Femur (tissue), 1 donor: ENCODE data around the gene SLC27A5.
"Not testable (repeated sequence)": the region's sequence is repeated elsewhere in the genome, so short reads cannot be mapped to it uniquely, and the experiment has no call there.

Source experiments
- DNase-seq: peaks from one replicate; pipeline ENCODE4 v3.0.0-alpha.2; 2017

SLC27A5 gene

GRCh38 chr19:58492265-58492664, 19.5 kb downstream of the SLC27A5 start:
- DNase-seq, result no peak

- DNase-seq, result no peak
Observed at GRCh38 chr19:58491393-58491792, 20.4 kb downstream of the SLC27A5 start.

GRCh38 chr19:58484349-58484748, 27.4 kb downstream of the SLC27A5 start:
- DNase-seq, result not testable (repeated sequence)

GRCh38 chr19:58483776-58484175, 28.0 kb downstream of the SLC27A5 start:
- no peak for DNase-seq

- DNase-seq, result no peak
Observed at GRCh38 chr19:58482372-58482771, 29.4 kb downstream of the SLC27A5 start.

- no peak for DNase-seq
Observed at GRCh38 chr19:58480831-58481230, 31.0 kb downstream of the SLC27A5 start.

GRCh38 chr19:58480481-58480830, 31.3 kb downstream of the SLC27A5 start:
- no peak for DNase-seq

- DNase-seq, result no peak
Observed at GRCh38 chr19:58479736-58480480, 31.9 kb downstream of the SLC27A5 start.

- DNase-seq, result no peak
Observed at GRCh38 chr19:58479303-58479702, 32.5 kb downstream of the SLC27A5 start.

GRCh38 chr19:58477871-58478270, 33.9 kb downstream of the SLC27A5 start:
- no peak for DNase-seq

- no peak for DNase-seq
Observed at GRCh38 chr19:58477130-58477529, 34.7 kb downstream of the SLC27A5 start.

- peak; percentile 51 for DNase-seq
Observed at GRCh38 chr19:58476498-58477015, 35.2 kb downstream of the SLC27A5 start.

- peak; percentile 98 for DNase-seq
Observed at GRCh38 chr19:58475714-58476497, 35.9 kb downstream of the SLC27A5 start, which contains the start of gene ZNF446. Gene ZNF446, plus strand, starts transcription at chr19:58476352. Its CDS starts 867 bp downstream, at chr19:58477219.

- no peak for DNase-seq
Observed at GRCh38 chr19:58474997-58475713, 36.6 kb downstream of the SLC27A5 start.

- no peak for DNase-seq
Observed at GRCh38 chr19:58474291-58474996, 37.3 kb downstream of the SLC27A5 start.

- no peak for DNase-seq
Observed at GRCh38 chr19:58473775-58474174, 38.0 kb downstream of the SLC27A5 start.

GRCh38 chr19:58471736-58472135, 40.1 kb downstream of the SLC27A5 start:
- no peak for DNase-seq

GRCh38 chr19:58470837-58471543, 40.8 kb downstream of the SLC27A5 start:
- not testable (repeated sequence) for DNase-seq

GRCh38 chr19:58469241-58470013, 42.4 kb downstream of the SLC27A5 start:
- no peak for DNase-seq

- no peak for DNase-seq
Observed at GRCh38 chr19:58468216-58468839, 43.5 kb downstream of the SLC27A5 start.
